Motor neuron (in vitro differentiated cells): Measurements from ENCODE around the gene OR1D5. TPM values are rescaled to one million over a fixed set of nuclear protein-coding genes. Genes with fewer than 3 reads are reported as not detected.
A peak's percentile ranks its signal among the peaks of the same experiment; 100 is the strongest.
"Not testable (repeated sequence)": the region's sequence is repeated elsewhere in the genome, so short reads cannot be mapped to it uniquely, and the experiment has no call there.

Experiments used
- ATAC-seq, 8 experiments: fragments of 200-7000 bp; cut with Tn5 transposase; replicated peaks in 6 of 8; 2 replicates each; pipeline ENCODE4 v1.8.0; 2021; ENCODE audit warnings: mild to moderate bottlenecking in 8 of 8, moderate library complexity in 8 of 8
- H3K27ac ChIP-seq, 2 donors: fragments of 250-450 bp; sonication (Bioruptor Pico); 2 replicates each; pipeline ENCODE4 v1.9.0; 2021; ENCODE audit warnings: antibody characterized with exemption in 2 of 2, mild to moderate bottlenecking in 2 of 2, moderate library complexity in 1 of 2
- H3K4me1 ChIP-seq, 2 donors: fragments of 250-450 bp; sonication (Bioruptor Pico); replicated peaks in 1 of 2; 2 replicates each; pipeline ENCODE4 v1.6.1; 2021; ENCODE audit warnings: antibody characterized with exemption in 2 of 2, mild to moderate bottlenecking in 2 of 2, moderate library complexity in 1 of 2
- H3K4me3 ChIP-seq, 5 donors: fragments of 250-450 bp; sonication (Bioruptor Pico); 2 replicates each; pipeline ENCODE4 v1.9.0; 2021; ENCODE audit warnings: antibody characterized with exemption in 5 of 5, mild to moderate bottlenecking in 5 of 5, moderate library complexity in 4 of 5
- WGBS, 10 experiments: fragments of 450-650 bp; shearing (Covaris generic); methylation state at CpG; one replicate each; pipeline ENCODE4 v1.0.0; 2022; 5-methylcytosine and 5-hydroxymethylcytosine counted together
- in situ Hi-C, 9 experiments: fragments of 400-800 bp; cut with MboI; loops; one replicate each; pipeline ENCODE4 v1.15.0; 2021; ENCODE audit warnings: low sequenced_read_pairs in 9 of 9, low pct_unique_long_range_greater_than_20kb in 2 of 9; ENCODE audit not compliant: unreplicated experiment in 9 of 9
- total RNA-seq, 8 experiments: library from RNA; unstranded; fragments of 300-600 nt; gene quantifications; 2 replicates each; pipeline versions ENCODE4 v1.2.3 to v1.2.4, GENCODE V29; 2022

Gene OR1D5
- total RNA-seq, 8 experiments from 2014 or later: 0.21 to 1.1 (median 0.36) TPM; not detected in 4

DNA sequence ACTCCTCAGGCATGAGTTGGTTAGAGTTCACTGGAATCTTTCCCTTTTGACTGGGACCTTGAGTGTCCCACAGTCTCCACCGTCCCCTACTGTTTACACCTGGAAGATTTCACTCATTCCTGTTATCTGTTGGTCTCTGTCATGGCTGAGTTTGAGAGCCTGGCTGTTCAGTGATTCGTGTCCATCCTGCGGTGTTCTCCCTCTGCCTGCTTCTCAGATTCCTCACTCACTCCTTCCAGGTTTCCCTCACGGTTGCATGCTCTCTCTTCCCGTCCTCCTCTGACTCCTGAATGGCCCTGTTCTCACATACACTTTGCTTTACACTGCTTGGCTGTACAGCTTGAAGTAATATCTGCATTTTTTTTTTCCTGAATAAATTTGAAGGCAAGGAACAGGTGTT, 24.5 kb downstream of the OR1D5 start:
- H3K4me3 ChIP-seq: no peak overlapping the region
- H3K4me1 ChIP-seq: no peaks in the 10 kb centered on the region
- no peak overlapping the region for H3K27ac ChIP-seq
- no peak for ATAC-seq
- in situ Hi-C loops: loop anchor here in 3 of 9 experiments (25.0 kb wide), 1 partner anchor 598 kb away; the partner anchor contains the start of genes CTNS (in 3 of the 3) and SHPK (in 3 of the 3)
- WGBS, 10 experiments: 0 to 95% (median 53%) methylated on average over 2 to 4 of the region's 5 CpGs

DNA sequence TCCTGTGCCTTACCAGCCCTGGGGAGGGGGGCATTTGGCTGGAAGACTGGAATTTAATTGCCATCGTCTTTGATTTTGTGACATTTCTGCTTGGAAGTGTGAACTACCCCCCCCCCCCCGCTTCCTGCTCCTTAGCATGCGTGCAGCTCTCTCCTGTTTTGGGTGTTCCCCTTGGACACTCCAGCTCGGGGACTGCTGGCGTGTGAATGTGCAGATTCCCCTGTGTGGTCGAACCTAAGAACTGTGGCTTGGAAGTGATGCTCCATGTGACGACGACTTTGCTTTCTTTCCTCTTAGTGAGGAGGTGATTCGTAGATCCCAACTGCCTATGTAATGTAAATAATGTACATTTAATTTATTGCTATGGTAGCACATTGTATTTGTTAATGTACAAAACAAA, 26.1 kb downstream of the OR1D5 start:
- Histone ChIP-seq H3K27ac (no peak overlapping the region), H3K4me3 (no peak overlapping the region), H3K4me1 (no peaks in the 10 kb centered on the region)
- 0 to 100% (median 57%) methylated on average over 1 to 3 of the region's 9 CpGs; no CpG with 5 or more reads in 3 of the 10 experiments for WGBS, 10 experiments
- ATAC-seq: peak in 1 of 8 experiments; percentile 29
- in situ Hi-C loops: loop anchor here in 3 of 9 experiments (25.0 kb wide), 1 partner anchor 600 kb away; the partner anchor contains the start of genes CTNS (in 3 of the 3) and SHPK (in 3 of the 3)

DNA sequence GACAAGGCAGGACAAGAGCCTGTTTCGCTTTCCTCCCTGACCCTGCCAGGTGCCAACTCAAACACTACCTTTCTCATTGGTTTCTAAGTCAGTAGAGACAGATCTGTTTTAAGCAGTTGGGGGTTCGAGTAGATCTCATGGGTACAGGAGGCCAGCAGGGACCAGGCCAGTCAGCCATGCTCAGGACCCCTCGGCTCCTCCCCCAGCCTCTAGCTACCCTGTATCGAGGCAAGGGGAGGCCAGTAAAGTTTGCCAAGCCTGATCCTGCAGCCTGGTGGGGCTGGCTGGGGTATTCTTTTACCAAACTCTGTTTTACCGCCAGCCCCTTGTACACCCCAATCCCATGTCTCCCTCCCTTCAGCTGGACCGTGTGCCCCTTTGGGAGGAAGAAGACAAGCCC, 26.6 kb downstream of the OR1D5 start:
- in situ Hi-C loops: loop anchor here in 3 of 9 experiments (25.0 kb wide), 1 partner anchor 601 kb away; the partner anchor contains the start of genes CTNS (in 3 of the 3) and SHPK (in 3 of the 3)
- 0 to 100% (median 100%) methylated on average over 1 of the region's 6 CpGs; no CpG with 5 or more reads in 7 of the 10 experiments for WGBS, 10 experiments
- no peaks in the 10 kb centered on the region for H3K4me1 ChIP-seq
- no peak for ATAC-seq
- no peak overlapping the region for H3K4me3 ChIP-seq
- no peak overlapping the region for H3K27ac ChIP-seq

GRCh38 chr17:3035968-3036280, 27.5 kb downstream of the OR1D5 start:
- H3K4me1 ChIP-seq: no peaks in the 10 kb centered on the region
- H3K27ac ChIP-seq: no peak overlapping the region
- in situ Hi-C loops: loop anchor here in 3 of 9 experiments (25.0 kb wide), 1 partner anchor 601 kb away; the partner anchor contains the start of genes CTNS (in 3 of the 3) and SHPK (in 3 of the 3)
- 65 to 94% (median 81%) methylated on average over 4 to 6 of the region's 7 CpGs; no CpG with 5 or more reads in 3 of the 10 experiments for WGBS, 10 experiments
- no peak for ATAC-seq
- H3K4me3 ChIP-seq: no peak overlapping the region

DNA sequence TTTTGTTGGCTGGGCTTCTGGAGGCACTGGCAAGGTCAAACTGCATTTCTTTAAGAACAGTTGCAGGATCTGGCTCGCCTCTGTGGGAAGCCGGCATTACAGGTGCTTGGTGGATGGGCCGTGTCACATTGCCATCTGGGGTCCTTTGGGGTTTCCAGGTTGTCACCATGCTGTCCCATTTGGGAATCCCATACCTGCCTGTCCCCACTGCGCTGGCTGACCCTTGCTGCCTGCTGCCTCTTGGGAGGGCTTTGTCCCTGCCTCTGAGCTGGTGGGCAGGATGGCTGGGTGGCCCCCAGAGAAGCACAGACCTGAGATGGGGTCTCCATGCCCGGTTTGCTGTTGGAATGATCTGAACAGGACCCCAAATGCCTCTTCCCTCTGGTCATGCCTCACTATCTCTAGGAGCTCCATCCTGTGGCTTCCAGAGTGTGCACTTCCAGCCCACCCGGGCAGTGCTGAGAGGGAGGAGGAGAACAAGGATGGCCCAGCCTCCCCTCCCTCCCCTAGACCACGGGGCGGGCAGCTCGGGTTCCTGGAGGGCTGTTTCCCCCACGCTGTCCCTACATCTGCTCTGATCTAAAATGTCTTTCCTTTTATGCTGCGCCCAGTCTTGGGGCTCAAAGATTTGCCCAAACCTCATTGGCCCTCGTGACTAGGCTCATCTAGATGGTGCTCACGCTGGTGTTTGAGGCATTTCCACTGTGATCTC, 28.0 kb downstream of the OR1D5 start:
- no peaks in the 10 kb centered on the region for H3K4me1 ChIP-seq
- H3K4me3 ChIP-seq: no peak overlapping the region
- ATAC-seq: no peak
- no peak overlapping the region for H3K27ac ChIP-seq
- 17 to 96% (median 62%) methylated on average over 2 to 7 of the region's 13 CpGs; no CpG with 5 or more reads in 3 of the 10 experiments for WGBS, 10 experiments
- in situ Hi-C loops: loop anchor here in 3 of 9 experiments (25.0 kb wide), 1 partner anchor 602 kb away; the partner anchor contains the start of genes CTNS (in 3 of the 3) and SHPK (in 3 of the 3)

GRCh38 chr17:3034578-3034920, 28.9 kb downstream of the OR1D5 start:
- in situ Hi-C loops: loop anchor here in 3 of 9 experiments (25.0 kb wide), 1 partner anchor 603 kb away; the partner anchor contains the start of genes CTNS (in 3 of the 3) and SHPK (in 3 of the 3)
- Histone ChIP-seq H3K4me1 (no peaks in the 10 kb centered on the region), H3K4me3 (no peak overlapping the region), H3K27ac (no peak overlapping the region)
- ATAC-seq: no peak
- 36 to 80% (median 70%) methylated on average over 1 to 8 of the region's 9 CpGs; no CpG with 5 or more reads in 7 of the 10 experiments for WGBS, 10 experiments

- WGBS, 10 experiments: 40 to 81% (median 61%) methylated on average over 1 to 7 of the region's 26 CpGs; no CpG with 5 or more reads in 6 of the 10 experiments
- in situ Hi-C loops: loop anchor here in 3 of 9 experiments (25.0 kb wide), 1 partner anchor 603 kb away; the partner anchor contains the start of genes CTNS (in 3 of the 3) and SHPK (in 3 of the 3)
- Histone ChIP-seq H3K4me1 (no peaks in the 10 kb centered on the region), H3K4me3 (no peak overlapping the region), H3K27ac (no peak overlapping the region)
- ATAC-seq: peak in 4 of 8 experiments; percentile 19 to 80 (median 63)
Measured at GRCh38 chr17:3033741-3034577, 29.4 kb downstream of the OR1D5 start.

GRCh38 chr17:3033248-3033640, 30.2 kb downstream of the OR1D5 start:
- WGBS, 10 experiments: 90 to 100% (median 98%) methylated on average over 1 to 7 of the region's 15 CpGs; no CpG with 5 or more reads in 6 of the 10 experiments
- no peaks in the 10 kb centered on the region for H3K4me1 ChIP-seq
- ATAC-seq: peak in 1 of 8 experiments; percentile 9
- in situ Hi-C loops: loop anchor here in 3 of 9 experiments (25.0 kb wide), 1 partner anchor 604 kb away; the partner anchor contains the start of genes CTNS (in 3 of the 3) and SHPK (in 3 of the 3)
- no peak overlapping the region for H3K4me3 ChIP-seq
- no peak overlapping the region for H3K27ac ChIP-seq

DNA sequence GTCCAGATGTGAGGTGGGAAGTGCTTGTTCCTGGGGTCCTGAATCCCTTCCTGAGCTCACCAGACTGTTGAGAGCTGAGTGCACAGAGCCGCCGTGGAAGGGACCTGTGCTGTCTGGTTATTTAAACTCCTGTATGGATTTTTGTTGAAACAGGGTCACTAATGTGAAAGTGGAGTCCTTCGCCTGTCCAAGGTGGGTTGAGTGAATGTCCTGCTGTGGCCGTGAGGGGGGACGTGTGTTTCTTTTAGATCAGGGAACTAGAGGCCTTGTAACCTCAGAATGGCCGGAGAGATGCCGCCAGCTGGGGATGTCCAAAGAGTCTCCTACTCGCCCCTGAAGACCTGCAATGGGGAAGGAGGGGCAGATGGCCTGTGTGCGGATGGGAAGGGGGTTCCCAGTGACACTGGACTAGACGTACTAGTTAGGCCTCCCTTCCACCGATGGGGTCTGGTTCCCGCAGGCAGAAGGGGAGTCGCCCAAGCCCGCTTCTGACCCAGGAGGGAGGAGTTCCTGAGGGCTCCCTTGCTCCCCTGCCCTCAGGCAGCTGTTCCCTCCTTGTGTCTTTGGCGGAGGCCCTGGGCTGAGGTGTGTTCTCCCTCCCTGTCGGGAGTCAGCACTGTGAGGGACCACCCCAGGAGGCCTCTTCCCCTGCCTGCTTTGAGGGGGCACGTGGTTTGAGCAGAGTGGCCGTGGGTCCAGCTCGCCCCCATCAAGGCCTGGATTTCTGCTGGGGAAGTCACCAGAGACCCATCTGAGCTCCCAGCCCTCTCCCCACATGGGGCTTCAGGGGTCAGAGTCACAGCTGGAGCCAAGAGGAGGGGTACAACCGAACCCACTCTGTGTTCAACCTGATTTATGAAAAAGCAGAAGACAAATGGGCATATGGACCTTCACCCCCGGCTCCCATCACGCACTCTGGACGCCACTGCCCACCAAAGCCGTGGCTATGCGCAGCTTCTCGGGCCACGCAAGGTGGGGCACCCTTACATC, 30.9 kb downstream of the OR1D5 start:
- H3K4me3 ChIP-seq: no peak overlapping the region
- H3K27ac ChIP-seq: no peak overlapping the region
- in situ Hi-C loops: loop anchor here in 3 of 9 experiments (25.0 kb wide), 1 partner anchor 605 kb away; the partner anchor contains the start of genes CTNS (in 3 of the 3) and SHPK (in 3 of the 3)
- no peaks in the 10 kb centered on the region for H3K4me1 ChIP-seq
- ATAC-seq: peak in 1 of 8 experiments; percentile 9
- 56 to 100% (median 90%) methylated on average over 1 to 8 of the region's 27 CpGs; no CpG with 5 or more reads in 5 of the 10 experiments for WGBS, 10 experiments

DNA sequence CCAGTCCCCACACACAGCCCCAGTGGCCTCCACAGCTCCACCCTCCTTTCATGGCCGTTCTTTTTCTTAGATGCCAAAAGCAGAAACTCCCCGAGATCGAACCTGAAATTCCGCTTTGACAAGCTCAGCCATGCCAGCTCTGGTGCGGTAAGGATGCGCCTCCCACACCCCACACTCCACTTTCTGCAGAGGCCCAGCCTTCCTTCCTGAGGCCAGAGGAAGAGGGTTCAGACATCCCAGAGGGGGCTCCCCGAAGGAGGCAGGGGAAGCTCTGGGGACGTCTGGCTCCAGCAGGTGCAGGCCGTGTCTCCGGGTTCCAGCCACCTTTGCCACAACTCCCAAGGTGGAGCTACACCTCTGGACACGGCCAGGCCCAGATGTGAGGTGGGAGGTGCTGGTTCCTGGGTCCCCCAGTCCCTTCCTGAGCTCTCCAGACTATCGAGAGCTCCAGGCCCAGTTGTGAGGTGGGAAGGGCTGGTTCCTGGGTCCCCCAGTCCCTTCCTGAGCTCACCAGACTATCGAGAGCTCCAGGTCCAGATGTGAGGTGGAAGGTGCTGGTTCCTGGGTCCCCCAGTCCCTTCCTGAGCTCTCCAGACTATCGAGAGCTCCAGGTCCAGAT, 32.4 kb downstream of the OR1D5 start:
- WGBS, 10 experiments: 80 to 97% methylated on average over 1 to 6 of the region's 14 CpGs; no CpG with 5 or more reads in 8 of the 10 experiments
- not testable (repeated sequence) for ATAC-seq

GRCh38 chr17:3030096-3030495, 33.3 kb downstream of the OR1D5 start:
- no peak for ATAC-seq
- in situ Hi-C loops: loop anchor here in 3 of 9 experiments (25.0 kb wide), 1 partner anchor 607 kb away; the partner anchor contains the start of genes CTNS (in 3 of the 3) and SHPK (in 3 of the 3)
- H3K27ac ChIP-seq: no peak overlapping the region
- H3K4me1 ChIP-seq: no peaks in the 10 kb centered on the region
- H3K4me3 ChIP-seq: no peak overlapping the region
- 29 to 95% (median 71%) methylated on average over 3 to 7 of the region's 7 CpGs; no CpG with 5 or more reads in 2 of the 10 experiments for WGBS, 10 experiments

More for the DNA sequence above, 32.4 kb downstream of the OR1D5 start:
- not testable (repeated sequence) for H3K4me1 ChIP-seq, H3K27ac ChIP-seq, H3K4me3 ChIP-seq
- in situ Hi-C loops: loop anchor here in 3 of 9 experiments (25.0 kb wide), 1 partner anchor 606 kb away; the partner anchor contains the start of genes CTNS (in 3 of the 3) and SHPK (in 3 of the 3)
